Measurements from ENCODE around the gene DCAF6. TPM values are rescaled to one million over a fixed set of nuclear protein-coding genes. Genes with fewer than 3 reads are reported as not detected.

The DCAF6 gene
- total RNA-seq, 1 experiment from 2014 or later = 31.9 TPM

DNA sequence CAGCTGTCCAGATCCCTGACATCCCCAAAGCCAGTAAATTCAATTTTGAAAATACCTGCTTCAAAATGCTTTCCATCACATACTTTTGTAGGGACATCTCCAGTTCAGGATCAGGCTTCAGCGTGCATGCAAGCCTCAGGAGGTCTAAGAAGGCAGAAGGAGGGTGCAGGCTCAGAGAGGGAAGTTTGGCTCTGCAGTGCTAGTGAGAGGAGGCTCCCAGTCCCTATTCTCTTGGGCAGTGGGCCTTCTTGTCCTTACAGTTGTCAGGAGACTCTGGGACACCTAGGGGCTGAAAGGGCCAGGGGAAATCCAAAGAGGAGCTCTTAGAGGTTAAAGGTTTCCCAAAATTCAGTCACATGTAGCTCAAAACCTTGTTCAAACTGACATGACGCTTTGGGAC lies 42.7 kb upstream of the DCAF6 start:
- DNase-seq (ENCODE audit: low spot score) = no peak
- Histone ChIP-seq H3K9me3 (ENCODE audit: low read depth, low read length, poor library complexity, severe bottlenecking) (no peaks in the 10 kb centered on the region), H3K27ac (ENCODE audit: low read depth, low read length, poor library complexity, severe bottlenecking) (no peak overlapping the region), H3K4me1 (ENCODE audit: insufficient read depth, low read length, poor library complexity, severe bottlenecking) (no peaks in the 10 kb centered on the region), H3K4me3 (ENCODE audit: low read depth, low read length, poor library complexity, severe bottlenecking) (no peak overlapping the region), H3K27me3 (replicated peaks; ENCODE audit: insufficient read depth, low read depth, low read length, poor library complexity) (no peaks in the 10 kb centered on the region), H3K36me3 (ENCODE audit: insufficient read depth, low read length, poor library complexity, severe bottlenecking) (no peaks in the 10 kb centered on the region)
- intact Hi-C loops (cut with micrococcal nuclease; ENCODE audit: unreplicated experiment) = no loop called here
- no TSS peak for BruUV-seq (replicated peaks)
- ChIA-PET POLR2A (ENCODE audit: low non-redundant PET) (no interaction called here), CTCF (interaction anchor here (0.6 kb wide), 1 partner anchor 27 kb away, joined by 3 read pairs; no protein-coding TSS in a partner anchor)
- no peak for TF ChIP-seq EZH2 (IDR thresholded peaks at IDR 0.05; ENCODE audit: borderline replicate concordance, low read depth, low read length, poor library complexity, severe bottlenecking)
- TF ChIP-seq, protein P1, sequence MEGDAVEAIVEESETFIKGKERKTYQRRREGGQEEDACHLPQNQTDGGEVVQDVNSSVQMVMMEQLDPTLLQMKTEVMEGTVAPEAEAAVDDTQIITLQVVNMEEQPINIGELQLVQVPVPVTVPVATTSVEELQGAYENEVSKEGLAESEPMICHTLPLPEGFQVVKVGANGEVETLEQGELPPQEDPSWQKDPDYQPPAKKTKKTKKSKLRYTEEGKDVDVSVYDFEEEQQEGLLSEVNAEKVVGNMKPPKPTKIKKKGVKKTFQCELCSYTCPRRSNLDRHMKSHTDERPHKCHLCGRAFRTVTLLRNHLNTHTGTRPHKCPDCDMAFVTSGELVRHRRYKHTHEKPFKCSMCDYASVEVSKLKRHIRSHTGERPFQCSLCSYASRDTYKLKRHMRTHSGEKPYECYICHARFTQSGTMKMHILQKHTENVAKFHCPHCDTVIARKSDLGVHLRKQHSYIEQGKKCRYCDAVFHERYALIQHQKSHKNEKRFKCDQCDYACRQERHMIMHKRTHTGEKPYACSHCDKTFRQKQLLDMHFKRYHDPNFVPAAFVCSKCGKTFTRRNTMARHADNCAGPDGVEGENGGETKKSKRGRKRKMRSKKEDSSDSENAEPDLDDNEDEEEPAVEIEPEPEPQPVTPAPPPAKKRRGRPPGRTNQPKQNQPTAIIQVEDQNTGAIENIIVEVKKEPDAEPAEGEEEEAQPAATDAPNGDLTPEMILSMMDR (conservative IDR thresholded peaks at IDR 0.05; ENCODE audit: low read depth, low read length) = no peak

- intact Hi-C loops (cut with micrococcal nuclease; ENCODE audit: unreplicated experiment) = no loop called here
- ChIA-PET POLR2A (ENCODE audit: low non-redundant PET) (no interaction called here), CTCF (no interaction called here)
- TF ChIP-seq, protein P1 (conservative IDR thresholded peaks at IDR 0.05; ENCODE audit: low read depth, low read length) = no peak
- TF ChIP-seq EZH2 (IDR thresholded peaks at IDR 0.05; ENCODE audit: borderline replicate concordance, low read depth, low read length, poor library complexity, severe bottlenecking) = no peak
- no peak for DNase-seq (ENCODE audit: low spot score)
- Histone ChIP-seq H3K27me3 (replicated peaks; ENCODE audit: insufficient read depth, low read depth, low read length, poor library complexity) (no peaks in the 10 kb centered on the region), H3K9me3 (ENCODE audit: low read depth, low read length, poor library complexity, severe bottlenecking) (no peaks in the 10 kb centered on the region), H3K4me3 (ENCODE audit: low read depth, low read length, poor library complexity, severe bottlenecking) (no peak overlapping the region), H3K36me3 (ENCODE audit: insufficient read depth, low read length, poor library complexity, severe bottlenecking) (no peaks in the 10 kb centered on the region), H3K4me1 (ENCODE audit: insufficient read depth, low read length, poor library complexity, severe bottlenecking) (no peaks in the 10 kb centered on the region), H3K27ac (ENCODE audit: low read depth, low read length, poor library complexity, severe bottlenecking) (no peak overlapping the region)
- BruUV-seq (replicated peaks) = no TSS peak
These were observed 37.8 kb upstream of the DCAF6 start for GRCh38 chr1:167898578-167899222.

- Histone ChIP-seq H3K9me3 (ENCODE audit: low read depth, low read length, poor library complexity, severe bottlenecking) (no peaks in the 10 kb centered on the region), H3K27me3 (replicated peaks; ENCODE audit: insufficient read depth, low read depth, low read length, poor library complexity) (no peaks in the 10 kb centered on the region), H3K4me1 (ENCODE audit: insufficient read depth, low read length, poor library complexity, severe bottlenecking) (no peaks in the 10 kb centered on the region), H3K36me3 (ENCODE audit: insufficient read depth, low read length, poor library complexity, severe bottlenecking) (no peaks in the 10 kb centered on the region), H3K4me3 (ENCODE audit: low read depth, low read length, poor library complexity, severe bottlenecking) (no peak overlapping the region), H3K27ac (ENCODE audit: low read depth, low read length, poor library complexity, severe bottlenecking) (no peak overlapping the region)
- POLR2A ChIA-PET (ENCODE audit: low non-redundant PET) = no interaction called here
- TF ChIP-seq, protein P1 (conservative IDR thresholded peaks at IDR 0.05; ENCODE audit: low read depth, low read length) = no peak
- TF ChIP-seq EZH2 (IDR thresholded peaks at IDR 0.05; ENCODE audit: borderline replicate concordance, low read depth, low read length, poor library complexity, severe bottlenecking) = no peak
- no TSS peak for BruUV-seq (replicated peaks)
- CTCF ChIA-PET = no interaction called here
- intact Hi-C loops (cut with micrococcal nuclease; ENCODE audit: unreplicated experiment) = no loop called here
- no peak for DNase-seq (ENCODE audit: low spot score)
These were observed 37.2 kb upstream of the DCAF6 start for GRCh38 chr1:167899253-167899681.
